Measurements from ENCODE around the gene C10orf53. TPM values are rescaled to one million over a fixed set of nuclear protein-coding genes. Genes with fewer than 3 reads are reported as not detected.
"Not testable (repeated sequence)": the region's sequence is repeated elsewhere in the genome, so short reads cannot be mapped to it uniquely, and the experiment has no call there.

C10orf53 gene
- total RNA-seq, 1 donor from 2014 or later, result not detected

DNA sequence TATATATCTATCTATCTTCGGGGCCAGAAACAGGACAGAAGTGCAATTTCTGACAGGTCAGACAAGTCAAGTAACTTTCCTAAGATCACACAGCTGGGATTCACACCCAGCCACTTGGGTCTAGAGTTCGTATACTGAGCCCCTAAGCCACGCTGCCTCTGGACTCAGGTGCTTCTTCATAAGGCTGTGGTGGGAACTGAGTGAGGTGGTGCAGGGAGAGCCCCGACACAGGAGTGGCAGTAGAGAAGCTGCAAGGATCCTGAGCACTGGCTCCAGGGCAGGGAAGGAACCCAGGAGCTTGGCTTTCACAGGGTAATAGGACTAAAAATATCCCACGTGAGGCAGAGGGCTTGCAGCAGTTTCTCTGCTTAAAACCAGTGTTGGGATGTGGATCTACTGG, 33.8 kb downstream of the C10orf53 start:
- Histone ChIP-seq H3K4me3 (no peak overlapping the region), H3K4me1 (no peaks in the 10 kb centered on the region), H3K27ac (no peak overlapping the region), H3K36me3 (no peaks in the 10 kb centered on the region), H3K9me3 (no peaks in the 10 kb centered on the region), H3K27me3 (no peaks in the 10 kb centered on the region)
- no peak for DNase-seq (ENCODE audit: extremely low spot score in 2 of 2)
- intact Hi-C loops (cut with DNase I), result no loop called here
- TF ChIP-seq, protein P1, sequence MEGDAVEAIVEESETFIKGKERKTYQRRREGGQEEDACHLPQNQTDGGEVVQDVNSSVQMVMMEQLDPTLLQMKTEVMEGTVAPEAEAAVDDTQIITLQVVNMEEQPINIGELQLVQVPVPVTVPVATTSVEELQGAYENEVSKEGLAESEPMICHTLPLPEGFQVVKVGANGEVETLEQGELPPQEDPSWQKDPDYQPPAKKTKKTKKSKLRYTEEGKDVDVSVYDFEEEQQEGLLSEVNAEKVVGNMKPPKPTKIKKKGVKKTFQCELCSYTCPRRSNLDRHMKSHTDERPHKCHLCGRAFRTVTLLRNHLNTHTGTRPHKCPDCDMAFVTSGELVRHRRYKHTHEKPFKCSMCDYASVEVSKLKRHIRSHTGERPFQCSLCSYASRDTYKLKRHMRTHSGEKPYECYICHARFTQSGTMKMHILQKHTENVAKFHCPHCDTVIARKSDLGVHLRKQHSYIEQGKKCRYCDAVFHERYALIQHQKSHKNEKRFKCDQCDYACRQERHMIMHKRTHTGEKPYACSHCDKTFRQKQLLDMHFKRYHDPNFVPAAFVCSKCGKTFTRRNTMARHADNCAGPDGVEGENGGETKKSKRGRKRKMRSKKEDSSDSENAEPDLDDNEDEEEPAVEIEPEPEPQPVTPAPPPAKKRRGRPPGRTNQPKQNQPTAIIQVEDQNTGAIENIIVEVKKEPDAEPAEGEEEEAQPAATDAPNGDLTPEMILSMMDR (IDR thresholded peaks at IDR 0.05), result no peak
- TF ChIP-seq POLR2A (IDR thresholded peaks at IDR 0.05) (no peak), POLR2AphosphoS5 (IDR thresholded peaks at IDR 0.05; ENCODE audit: insufficient read depth in 1 of 2, low read depth in 1 of 2) (no peak)

DNA sequence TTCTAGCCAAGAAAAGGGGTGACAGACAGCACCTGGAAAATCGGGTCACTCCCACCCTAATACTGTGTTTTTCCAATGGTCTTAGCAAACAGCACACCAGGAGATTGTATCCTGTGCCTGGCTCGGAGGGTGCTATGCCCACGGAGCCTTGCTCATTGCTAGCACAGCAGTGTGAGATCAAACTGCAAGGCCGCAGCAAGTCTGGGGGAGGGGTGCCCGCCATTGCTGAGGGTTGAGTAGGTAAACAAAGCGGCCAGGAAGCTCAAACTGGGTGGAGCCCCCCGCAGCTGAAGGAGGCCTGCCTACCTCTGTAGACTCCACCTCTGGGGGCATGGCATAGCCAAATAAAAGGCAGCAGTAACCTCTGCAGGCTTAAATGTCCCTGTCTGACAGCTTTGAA, 35.7 kb downstream of the C10orf53 start:
- intact Hi-C loops (cut with DNase I), result not testable (repeated sequence)

DNA sequence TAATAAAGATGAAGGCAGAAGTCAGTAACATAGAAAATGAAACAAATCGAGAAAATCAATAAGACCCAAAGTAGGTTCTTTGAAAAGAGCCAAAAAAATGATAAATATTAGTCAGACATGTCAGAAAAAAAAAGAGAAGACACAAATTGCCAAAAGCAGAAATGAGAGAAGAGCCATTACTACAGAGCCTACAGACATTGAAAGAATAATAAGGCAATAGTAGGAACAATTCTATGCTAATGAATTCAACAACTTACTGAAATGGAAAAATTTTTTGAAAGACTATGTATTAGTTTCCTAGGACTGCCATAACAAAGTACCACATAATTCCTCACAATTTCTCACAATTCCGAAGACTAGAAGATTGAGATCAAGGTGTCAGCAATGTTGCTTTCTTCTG, 47.1 kb downstream of the C10orf53 start:
- Histone ChIP-seq H3K27me3 (no peaks in the 10 kb centered on the region), H3K27ac (no peak overlapping the region), H3K4me3 (no peak overlapping the region), H3K9me3 (peaks cover 4% of the 10 kb centered on the region), H3K4me1 (no peaks in the 10 kb centered on the region), H3K36me3 (no peaks in the 10 kb centered on the region)
- DNase-seq (ENCODE audit: extremely low spot score in 2 of 2), result no peak
- intact Hi-C loops (cut with DNase I), result no loop called here
- TF ChIP-seq POLR2AphosphoS5 (IDR thresholded peaks at IDR 0.05; ENCODE audit: insufficient read depth in 1 of 2, low read depth in 1 of 2) (no peak), POLR2A (IDR thresholded peaks at IDR 0.05) (no peak)
- TF ChIP-seq, protein P1 (IDR thresholded peaks at IDR 0.05), result no peak

More for the DNA sequence above, 35.7 kb downstream of the C10orf53 start:
- not testable (repeated sequence) for H3K27ac ChIP-seq; H3K4me3 ChIP-seq; H3K4me1 ChIP-seq; H3K9me3 ChIP-seq; DNase-seq (ENCODE audit: extremely low spot score in 2 of 2); H3K27me3 ChIP-seq; H3K36me3 ChIP-seq

DNA sequence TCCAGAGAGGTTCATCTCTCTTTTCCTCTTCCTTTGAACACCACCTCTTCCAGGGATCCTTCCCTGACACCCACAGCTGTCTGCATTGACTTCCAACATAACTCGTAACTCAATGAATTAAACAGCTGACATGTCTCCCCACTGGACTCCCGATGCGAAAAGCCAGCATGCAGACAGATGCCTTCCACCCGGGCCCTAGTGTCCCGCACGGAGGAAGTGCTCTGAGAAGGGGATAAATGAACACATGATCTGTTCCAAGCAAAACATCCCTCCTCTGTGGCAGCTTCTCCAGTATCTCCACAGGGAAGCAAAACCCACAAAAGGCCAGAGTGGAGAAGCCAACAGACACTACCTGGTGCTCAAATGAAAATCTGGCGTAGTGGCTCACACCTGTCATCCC, 54.4 kb downstream of the C10orf53 start:
- DNase-seq (ENCODE audit: extremely low spot score in 2 of 2), result no peak
- TF ChIP-seq POLR2AphosphoS5 (IDR thresholded peaks at IDR 0.05; ENCODE audit: insufficient read depth in 1 of 2, low read depth in 1 of 2) (no peak), POLR2A (IDR thresholded peaks at IDR 0.05) (no peak)
- TF ChIP-seq, protein P1 (IDR thresholded peaks at IDR 0.05), result no peak
- no peaks in the 10 kb centered on the region for H3K4me1 ChIP-seq
- no peaks in the 10 kb centered on the region for H3K9me3 ChIP-seq
- no peaks in the 10 kb centered on the region for H3K36me3 ChIP-seq
- intact Hi-C loops (cut with DNase I), result no loop called here
- no peak overlapping the region for H3K27ac ChIP-seq
- no peak overlapping the region for H3K4me3 ChIP-seq
- no peaks in the 10 kb centered on the region for H3K27me3 ChIP-seq

DNA sequence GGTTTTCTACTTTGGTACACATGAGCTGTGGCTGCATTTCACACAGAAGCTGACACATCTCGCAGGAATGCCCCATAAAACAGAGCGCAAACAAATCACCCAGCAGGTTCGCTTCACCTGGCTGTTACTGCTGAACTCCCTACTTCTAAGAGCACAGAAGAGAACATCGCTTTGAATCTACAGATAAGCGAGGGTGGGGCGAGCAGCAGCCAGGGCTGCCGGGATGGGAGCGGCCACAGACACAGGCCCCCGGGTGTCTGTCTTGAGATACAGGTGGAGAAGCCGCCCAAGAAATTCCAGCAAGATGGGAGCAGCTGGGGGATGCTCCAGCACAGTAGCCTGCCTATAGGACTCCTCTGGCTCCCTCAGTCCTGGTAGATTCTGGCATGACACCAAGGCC, 55.2 kb downstream of the C10orf53 start:
- Histone ChIP-seq H3K36me3 (no peaks in the 10 kb centered on the region), H3K27ac (no peak overlapping the region), H3K4me3 (no peak overlapping the region), H3K9me3 (no peaks in the 10 kb centered on the region), H3K4me1 (no peaks in the 10 kb centered on the region), H3K27me3 (no peaks in the 10 kb centered on the region)
- TF ChIP-seq, protein P1 (IDR thresholded peaks at IDR 0.05), result no peak
- TF ChIP-seq POLR2AphosphoS5 (IDR thresholded peaks at IDR 0.05; ENCODE audit: insufficient read depth in 1 of 2, low read depth in 1 of 2) (no peak), POLR2A (IDR thresholded peaks at IDR 0.05) (no peak)
- no peak for DNase-seq (ENCODE audit: extremely low spot score in 2 of 2)
- intact Hi-C loops (cut with DNase I), result no loop called here

DNA sequence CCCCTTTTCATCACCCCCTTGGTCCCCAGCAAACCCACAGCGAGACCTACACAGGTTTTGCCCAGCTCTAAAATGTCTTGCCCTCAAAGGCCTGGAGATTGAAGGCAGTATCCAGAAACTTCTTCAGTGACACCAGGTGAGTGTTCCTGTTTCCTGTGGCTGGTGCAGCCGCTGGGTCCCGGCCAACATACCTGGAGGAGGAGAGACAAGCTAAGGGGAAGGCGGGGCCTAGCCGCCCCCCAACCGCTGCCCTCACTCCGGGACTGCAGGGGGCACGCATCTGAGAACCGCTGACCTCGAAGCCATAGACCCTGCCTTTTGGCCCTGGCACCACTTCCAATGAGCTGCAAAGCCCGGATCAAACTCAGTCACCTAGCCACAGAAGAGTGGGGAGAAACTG, 55.7 kb downstream of the C10orf53 start:
- intact Hi-C loops (cut with DNase I), result no loop called here
- no peak overlapping the region for H3K27ac ChIP-seq
- H3K4me1 ChIP-seq, result no peaks in the 10 kb centered on the region
- no peak for TF ChIP-seq POLR2A (IDR thresholded peaks at IDR 0.05)
- TF ChIP-seq POLR2AphosphoS5 (IDR thresholded peaks at IDR 0.05; ENCODE audit: insufficient read depth in 1 of 2, low read depth in 1 of 2), result no peak
- TF ChIP-seq, protein P1 (IDR thresholded peaks at IDR 0.05), result no peak
- no peaks in the 10 kb centered on the region for H3K36me3 ChIP-seq
- no peak for DNase-seq (ENCODE audit: extremely low spot score in 2 of 2)
- H3K4me3 ChIP-seq, result no peak overlapping the region
- no peaks in the 10 kb centered on the region for H3K9me3 ChIP-seq
- no peaks in the 10 kb centered on the region for H3K27me3 ChIP-seq

All from vagina (tissue), 2 donors.